Thoracic aorta (tissue), 2 donors: ENCODE measurements around the gene AKAP1. TPM values are rescaled to one million over a fixed set of nuclear protein-coding genes. Genes with fewer than 3 reads are reported as not detected.

Experiments used
- ATAC-seq: fragments of 150-250 bp; one replicate; pipeline ENCODE4 v1.8.0; 2017; ENCODE audit warnings: low read depth; ENCODE audit not compliant: insufficient number of reproducible peaks, low FRiP score
- DNase-seq: peaks from one replicate; pipeline ENCODE4 v3.0.0-alpha.2; 2020; ENCODE audit warnings: low spot score
- H3K27ac ChIP-seq, 2 donors: fragments of 200-600 bp; sonication (generic); 1 replicate in 1 of 2; 2 replicates in 1 of 2; pipeline ENCODE4 v1.5.1; 2016; ENCODE audit warnings: mild to moderate bottlenecking in 2 of 2, moderate library complexity in 2 of 2
- H3K27me3 ChIP-seq: fragments of 200-600 bp; sonication (generic); replicated peaks from 2 replicates; pipeline ENCODE4 v1.6.0; 2016; ENCODE audit warnings: mild to moderate bottlenecking; ENCODE audit not compliant: insufficient read depth
- H3K36me3 ChIP-seq: fragments of 200-600 bp; sonication (generic); one replicate; pipeline ENCODE4 v1.5.1; 2016
- H3K4me1 ChIP-seq, 2 donors: fragments of 200-600 bp; sonication (generic); 1 replicate in 1 of 2; 2 replicates in 1 of 2; pipeline versions ENCODE4 v1.5.1 to v1.6.0; 2016; ENCODE audit warnings: low read depth in 2 of 2, mild to moderate bottlenecking in 1 of 2; ENCODE audit not compliant: control insufficient read depth in 1 of 2
- H3K4me3 ChIP-seq: fragments of 200-600 bp; sonication (generic); 2 replicates; pipeline ENCODE4 v1.5.1; 2016; ENCODE audit warnings: mild to moderate bottlenecking
- H3K9me3 ChIP-seq: fragments of 200-600 bp; sonication (generic); 2 replicates; pipeline ENCODE4 v1.5.1; 2016
- total RNA-seq, 2 donors: library from RNA; depleted of rRNA; stranded (reverse); fragments of >200 nt; gene quantifications; one replicate each; pipeline versions ENCODE4 v1.1.0 to v1.2.3, GENCODE V29; 2016
- TF ChIP-seq, protein P1 (sequence below): fragments of 200-600 bp; sonication (generic); IDR thresholded peaks from one replicate; pipeline ENCODE4 v1.5.1; 2019; ENCODE audit warnings: antibody characterized with exemption

The AKAP1 gene
- total RNA-seq, 2 donors from 2014 or later, result 96.9 to 132 TPM

DNA sequence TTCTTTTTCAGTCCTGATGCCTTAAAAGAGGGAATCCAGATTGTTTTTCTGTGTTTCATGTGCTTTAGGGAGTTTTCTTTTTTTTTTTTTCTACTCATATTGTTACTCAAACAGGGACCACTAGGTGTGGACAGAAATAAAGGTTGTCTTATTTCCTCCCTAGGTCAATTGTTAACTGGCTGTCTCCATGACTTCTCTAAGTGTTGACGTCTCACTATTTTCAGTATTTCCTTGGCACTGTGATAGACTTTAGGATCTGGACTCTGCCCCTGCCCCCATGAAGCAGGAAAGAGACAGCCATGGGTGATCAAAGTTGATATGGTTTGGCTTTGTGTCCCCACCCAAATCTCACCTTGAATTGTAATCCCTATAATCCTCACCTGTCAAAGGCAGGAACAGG, 73.7 kb downstream of the AKAP1 start:
- ATAC-seq, result no peak
- Histone ChIP-seq H3K9me3 (no peaks in the 10 kb centered on the region), H3K36me3 (no peaks in the 10 kb centered on the region), H3K4me3 (no peak overlapping the region), H3K27me3 (no peaks in the 10 kb centered on the region), H3K27ac (no peak overlapping the region), H3K4me1 (no peaks in the 10 kb centered on the region)
- DNase-seq, result no peak
- TF ChIP-seq, protein P1, sequence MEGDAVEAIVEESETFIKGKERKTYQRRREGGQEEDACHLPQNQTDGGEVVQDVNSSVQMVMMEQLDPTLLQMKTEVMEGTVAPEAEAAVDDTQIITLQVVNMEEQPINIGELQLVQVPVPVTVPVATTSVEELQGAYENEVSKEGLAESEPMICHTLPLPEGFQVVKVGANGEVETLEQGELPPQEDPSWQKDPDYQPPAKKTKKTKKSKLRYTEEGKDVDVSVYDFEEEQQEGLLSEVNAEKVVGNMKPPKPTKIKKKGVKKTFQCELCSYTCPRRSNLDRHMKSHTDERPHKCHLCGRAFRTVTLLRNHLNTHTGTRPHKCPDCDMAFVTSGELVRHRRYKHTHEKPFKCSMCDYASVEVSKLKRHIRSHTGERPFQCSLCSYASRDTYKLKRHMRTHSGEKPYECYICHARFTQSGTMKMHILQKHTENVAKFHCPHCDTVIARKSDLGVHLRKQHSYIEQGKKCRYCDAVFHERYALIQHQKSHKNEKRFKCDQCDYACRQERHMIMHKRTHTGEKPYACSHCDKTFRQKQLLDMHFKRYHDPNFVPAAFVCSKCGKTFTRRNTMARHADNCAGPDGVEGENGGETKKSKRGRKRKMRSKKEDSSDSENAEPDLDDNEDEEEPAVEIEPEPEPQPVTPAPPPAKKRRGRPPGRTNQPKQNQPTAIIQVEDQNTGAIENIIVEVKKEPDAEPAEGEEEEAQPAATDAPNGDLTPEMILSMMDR, result no peak

DNA sequence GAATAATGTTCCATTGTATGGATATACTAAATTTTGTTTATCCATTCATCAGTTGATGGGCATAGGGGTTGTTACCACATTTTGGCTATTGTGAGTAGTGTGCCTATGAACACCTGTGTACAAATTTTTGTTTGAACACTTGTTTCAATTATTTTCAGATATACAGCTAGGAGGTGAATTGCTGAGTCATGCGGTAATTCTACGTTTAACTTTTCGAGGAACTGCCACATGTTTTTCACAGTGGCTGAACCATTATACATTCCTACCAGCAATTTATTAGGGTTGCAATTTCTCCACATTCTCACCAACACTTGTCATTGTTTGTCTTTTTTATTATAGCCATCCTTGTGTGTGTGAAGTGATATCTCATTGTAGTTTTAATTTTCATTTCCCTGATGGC, 75.6 kb downstream of the AKAP1 start:
- Histone ChIP-seq H3K9me3 (no peaks in the 10 kb centered on the region), H3K27ac (no peak overlapping the region), H3K36me3 (no peaks in the 10 kb centered on the region), H3K27me3 (no peaks in the 10 kb centered on the region), H3K4me1 (no peaks in the 10 kb centered on the region), H3K4me3 (no peak overlapping the region)
- DNase-seq (no peak), ATAC-seq (no peak)
- TF ChIP-seq, protein P1, result no peak

- Histone ChIP-seq H3K36me3 (no peaks in the 10 kb centered on the region), H3K4me1 (no peaks in the 10 kb centered on the region), H3K27me3 (no peaks in the 10 kb centered on the region), H3K27ac (no peak overlapping the region), H3K9me3 (no peaks in the 10 kb centered on the region), H3K4me3 (no peak overlapping the region)
- no peak for DNase-seq
- no peak for ATAC-seq
- TF ChIP-seq, protein P1, result no peak
Observed at GRCh38 chr17:57164814-57165213, 79.8 kb downstream of the AKAP1 start.

GRCh38 chr17:57165754-57166153, 80.7 kb downstream of the AKAP1 start:
- no peak overlapping the region for H3K4me3 ChIP-seq
- no peak for ATAC-seq
- H3K9me3 ChIP-seq, result no peaks in the 10 kb centered on the region
- TF ChIP-seq, protein P1, result no peak
- no peaks in the 10 kb centered on the region for H3K27me3 ChIP-seq
- H3K36me3 ChIP-seq, result no peaks in the 10 kb centered on the region
- no peak overlapping the region for H3K27ac ChIP-seq
- H3K4me1 ChIP-seq, result no peaks in the 10 kb centered on the region
- no peak for DNase-seq

DNA sequence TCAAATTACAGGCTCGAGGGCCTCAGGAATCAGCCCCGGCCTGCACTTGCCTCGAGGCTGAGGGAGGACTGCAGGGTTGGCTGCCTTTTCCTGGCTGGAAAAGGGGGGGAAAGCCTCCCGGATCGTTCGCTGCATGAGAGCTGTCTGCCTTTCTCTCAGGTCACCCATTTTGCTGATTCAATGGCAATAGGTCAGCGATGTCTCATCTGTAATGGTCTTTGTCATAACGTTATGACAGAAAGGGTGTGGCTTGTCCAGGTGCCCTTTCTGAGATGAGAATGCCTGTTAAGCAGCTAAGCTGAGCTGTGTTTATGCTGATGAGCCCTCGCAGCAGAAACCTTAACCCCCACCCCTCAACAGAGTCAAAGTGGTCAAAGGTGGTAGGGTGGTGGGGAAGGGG, 81.8 kb downstream of the AKAP1 start:
- Histone ChIP-seq H3K27ac (no peak overlapping the region), H3K27me3 (no peaks in the 10 kb centered on the region), H3K9me3 (no peaks in the 10 kb centered on the region), H3K4me3 (no peak overlapping the region), H3K4me1 (no peaks in the 10 kb centered on the region), H3K36me3 (no peaks in the 10 kb centered on the region)
- TF ChIP-seq, protein P1, result no peak
- DNase-seq (no peak), ATAC-seq (no peak)
